Loucy (cell line): ENCODE results near the gene GAST.

Experiments
- H2AFZ ChIP-seq: fragments of 200-600 bp; sonication (generic); 2 replicates; pipeline ENCODE4 v1.6.0; 2016; ENCODE audit warnings: antibody characterized with exemption, mild to moderate bottlenecking, low read length, moderate library complexity
- H3F3A ChIP-seq: fragments of 200-600 bp; 2 replicates; pipeline ENCODE4 v1.6.0; 2016; ENCODE audit warnings: antibody characterized with exemption, low read depth, mild to moderate bottlenecking
- H3K27me3 ChIP-seq: fragments of 200-600 bp; sonication (generic); 2 replicates; pipeline ENCODE4 v1.6.1; 2014; ENCODE audit warnings: low read length, mild to moderate bottlenecking; ENCODE audit not compliant: insufficient read depth, poor library complexity, severe bottlenecking
- H3K36me3 ChIP-seq: fragments of 200-600 bp; sonication (generic); 2 replicates; pipeline ENCODE4 v1.6.1; 2016; ENCODE audit warnings: low read length; ENCODE audit not compliant: insufficient read depth
- H3K4me1 ChIP-seq: fragments of 200-600 bp; sonication (generic); 2 replicates; pipeline ENCODE4 v1.5.1; 2014; ENCODE audit warnings: low read length, mild to moderate bottlenecking; ENCODE audit not compliant: insufficient read depth, poor library complexity, severe bottlenecking
- H3K4me2 ChIP-seq: fragments of 200-600 bp; sonication (generic); 2 replicates; pipeline ENCODE4 v1.6.0; 2014; ENCODE audit warnings: antibody characterized with exemption, low read length, low read depth, mild to moderate bottlenecking; ENCODE audit not compliant: poor library complexity, severe bottlenecking
- H3K4me3 ChIP-seq: fragments of 200-600 bp; sonication (generic); 2 replicates; pipeline ENCODE4 v1.5.1; 2014; ENCODE audit warnings: low read length, mild to moderate bottlenecking, mixed read lengths; ENCODE audit not compliant: poor library complexity, severe bottlenecking
- H3K79me2 ChIP-seq: fragments of 200-600 bp; sonication (generic); 2 replicates; pipeline ENCODE4 v1.6.1; 2014; ENCODE audit warnings: low read length; ENCODE audit not compliant: insufficient read depth
- H3K9ac ChIP-seq: fragments of 200-600 bp; sonication (generic); 2 replicates; pipeline ENCODE4 v1.6.0; 2014; ENCODE audit warnings: mild to moderate bottlenecking, low read depth, low read length, moderate library complexity; ENCODE audit not compliant: poor library complexity, severe bottlenecking
- H3K9me2 ChIP-seq: fragments of 200-600 bp; sonication (generic); replicated peaks from 2 replicates; pipeline ENCODE4 v1.6.1; 2016; ENCODE audit warnings: low read depth, low read length, mixed read lengths
- H3K9me3 ChIP-seq: fragments of 200-600 bp; sonication (generic); 2 replicates; pipeline ENCODE4 v1.6.1; 2014; ENCODE audit warnings: mild to moderate bottlenecking, antibody characterized with exemption, low read length, low read depth; ENCODE audit not compliant: insufficient read depth
- H4K20me1 ChIP-seq: fragments of 200-600 bp; sonication (generic); 2 replicates; pipeline ENCODE4 v1.6.0; 2014; ENCODE audit warnings: antibody characterized with exemption, low read length, mild to moderate bottlenecking; ENCODE audit not compliant: insufficient read depth, poor library complexity, severe bottlenecking
- CTCF ChIP-seq: fragments of 200-600 bp; sonication (generic); conservative IDR thresholded peaks from 2 replicates; pipeline ENCODE4 v1.5.1; 2014; ENCODE audit warnings: mild to moderate bottlenecking, antibody characterized with exemption, low read length
- EZH2phosphoT487 ChIP-seq: fragments of 200-600 bp; IDR thresholded peaks from 2 replicates; pipeline ENCODE4 v1.6.1; 2018; ENCODE audit warnings: antibody characterized with exemption, mild to moderate bottlenecking, moderate library complexity, borderline replicate concordance

Gene GAST

GRCh38 chr17:41692722-41693521, 19.2 kb upstream of the GAST start:
- Histone ChIP-seq H3K79me2 (peaks cover 43% of the 10 kb centered on the region), H3K36me3 (peaks cover 55% of the 10 kb centered on the region), H3K4me3 (no peak overlapping the region)

GRCh38 chr17:41695134-41695661, 16.9 kb upstream of the GAST start:
- Histone ChIP-seq H3K9me3 (no peaks in the 10 kb centered on the region), H3K4me1 (peaks cover 16% of the 10 kb centered on the region), H3F3A (peaks cover 3% of the 10 kb centered on the region; the same call in 1 of the 2 replicates), H3K36me3 (peaks cover 47% of the 10 kb centered on the region), H2AFZ (no peak overlapping the region), H3K4me2 (no peak overlapping the region), H3K79me2 (peaks cover 29% of the 10 kb centered on the region), H3K9ac (no peak overlapping the region), H4K20me1 (peaks cover 26% of the 10 kb centered on the region), H3K9me2 (no peaks in the 10 kb centered on the region), H3K4me3 (no peak overlapping the region), H3K27me3 (no peaks in the 10 kb centered on the region)
- TF ChIP-seq EZH2phosphoT487: no peak
- no peak for TF ChIP-seq CTCF

More at GRCh38 chr17:41692722-41693521, 19.2 kb upstream of the GAST start:
- Histone ChIP-seq H3K4me2 (no peak overlapping the region), H3K9me2 (no peaks in the 10 kb centered on the region), H2AFZ (no peak overlapping the region), H3K4me1 (peaks cover 23% of the 10 kb centered on the region), H3K9ac (no peak overlapping the region), H3K27me3 (peaks cover 7% of the 10 kb centered on the region), H4K20me1 (peaks cover 38% of the 10 kb centered on the region), H3F3A (peaks cover 3% of the 10 kb centered on the region; the same call in 1 of the 2 replicates), H3K9me3 (no peaks in the 10 kb centered on the region)
- no peak for TF ChIP-seq EZH2phosphoT487
- TF ChIP-seq CTCF: no peak

GRCh38 chr17:41695954-41696757, 16.0 kb upstream of the GAST start:
- H3K27me3 ChIP-seq: no peaks in the 10 kb centered on the region
- no peaks in the 10 kb centered on the region for H3K9me2 ChIP-seq
- H3K4me2 ChIP-seq: no peak overlapping the region
- peaks cover 19% of the 10 kb centered on the region for H3K79me2 ChIP-seq
- H4K20me1 ChIP-seq: peaks cover 17% of the 10 kb centered on the region
- TF ChIP-seq EZH2phosphoT487 (no peak), CTCF (peak; percentile 85)
- H3K4me1 ChIP-seq: peaks cover 9% of the 10 kb centered on the region
- no peaks in the 10 kb centered on the region for H3K9me3 ChIP-seq
- H3K9ac ChIP-seq: no peak overlapping the region
- H3F3A ChIP-seq: peaks cover 3% of the 10 kb centered on the region; the same call in 1 of the 2 replicates
- H3K4me3 ChIP-seq: no peak overlapping the region
- H3K36me3 ChIP-seq: peaks cover 37% of the 10 kb centered on the region
- no peak overlapping the region for H2AFZ ChIP-seq
